Gastroesophageal sphincter (tissue), 4 donors: ENCODE measurements around the gene ARHGAP25. TPM values are rescaled to one million over a fixed set of nuclear protein-coding genes. Genes with fewer than 3 reads are reported as not detected.

Experiments used
- ATAC-seq: fragments of 150-250 bp; one replicate; pipeline ENCODE4 v1.9.1; 2016; ENCODE audit warnings: mild to moderate bottlenecking, moderate library complexity
- H3K27ac ChIP-seq, 4 donors: fragments of 200-600 bp; sonication (generic) in 3 of 4; 1 replicate in 3 of 4; 2 replicates in 1 of 4; pipeline ENCODE4 v1.5.1; 2016 to 2019
- H3K27me3 ChIP-seq: fragments of 200-600 bp; sonication (generic); one replicate; pipeline ENCODE4 v1.5.1; 2019
- H3K36me3 ChIP-seq, 2 donors: fragments of 200-600 bp; sonication (generic); one replicate each; pipeline ENCODE4 v1.5.1; 2019; ENCODE audit warnings: control low read depth in 1 of 2
- H3K4me1 ChIP-seq, 3 donors: fragments of 200-600 bp; sonication (generic); 1 replicate in 2 of 3; 2 replicates in 1 of 3; pipeline ENCODE4 v1.5.1; 2016 to 2019; ENCODE audit warnings: control low read depth in 2 of 3
- H3K4me3 ChIP-seq, 2 donors: fragments of 200-600 bp; sonication (generic); one replicate each; pipeline ENCODE4 v1.5.1; 2019; ENCODE audit warnings: mild to moderate bottlenecking in 1 of 2, moderate library complexity in 1 of 2
- H3K9me3 ChIP-seq, 3 donors: fragments of 200-600 bp; sonication (generic); one replicate each; pipeline ENCODE4 v1.5.1; 2017 to 2019; ENCODE audit warnings: control low read depth in 2 of 3
- CTCF ChIP-seq, 4 experiments: fragments of 200-600 bp in 2 of 4; fragments of 450-650 bp in 2 of 4; sonication (generic) in 1 of 4; IDR thresholded peaks; one replicate each; pipeline ENCODE4 v1.5.1; 2017 to 2019; ENCODE audit warnings: antibody characterized with exemption in 4 of 4, mild to moderate bottlenecking in 2 of 4, moderate library complexity in 2 of 4
- EP300 ChIP-seq: sonication (generic); formaldehyde crosslinking; IDR thresholded peaks from one replicate; pipeline ENCODE4 v1.6.1; 2017; ENCODE audit warnings: antibody characterized with exemption, mild to moderate bottlenecking
- POLR2A ChIP-seq, 2 donors: fragments of 450-650 bp; IDR thresholded peaks; one replicate each; pipeline ENCODE4 v1.6.1; 2017; ENCODE audit warnings: antibody characterized with exemption in 2 of 2, mild to moderate bottlenecking in 2 of 2, moderate library complexity in 1 of 2
- POLR2AphosphoS5 ChIP-seq: sonication (generic); formaldehyde crosslinking; IDR thresholded peaks from one replicate; pipeline ENCODE4 v1.6.1; 2017; ENCODE audit warnings: antibody characterized with exemption
- WGBS, 2 donors: methylation state at CpG; one replicate each; pipeline ENCODE4 v1.1.5; 2018; ENCODE audit warnings: low coverage in 1 of 2; 5-methylcytosine and 5-hydroxymethylcytosine counted together
- total RNA-seq, 4 donors: library from RNA; depleted of rRNA; stranded (reverse); fragments of >200 nt; gene quantifications; one replicate each; pipeline ENCODE4 v1.1.0, GENCODE V29; 2016

Gene ARHGAP25
- total RNA-seq, 4 donors from 2014 or later, result 2.2 to 7.3 (median 4.4) TPM

DNA sequence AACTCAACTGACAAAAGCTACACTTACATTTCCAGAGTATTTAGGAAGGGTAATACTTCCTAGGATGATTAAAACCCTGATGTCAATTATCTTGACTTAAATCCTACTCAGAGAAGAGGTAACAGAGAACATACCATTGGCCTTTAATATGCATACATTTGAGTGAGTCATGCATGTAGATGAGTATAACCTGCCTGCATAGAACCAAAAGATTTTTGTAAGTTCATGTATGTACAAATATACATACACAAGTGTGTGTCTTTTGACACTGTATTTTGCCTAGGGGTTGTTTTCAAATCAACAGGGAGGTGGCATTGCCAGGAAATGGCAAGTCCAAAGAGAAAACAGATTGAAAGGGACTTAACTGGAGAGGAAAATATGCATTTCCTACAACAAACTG, 130.5 kb downstream of the ARHGAP25 start:
- TF ChIP-seq POLR2A (IDR thresholded peaks at IDR 0.05) (no peak), CTCF (IDR thresholded peaks at IDR 0.05) (no peak), POLR2AphosphoS5 (no peak), EP300 (no peak)
- Histone ChIP-seq H3K27ac (no peak overlapping the region), H3K36me3 (no peaks in the 10 kb centered on the region), H3K9me3 (no peaks in the 10 kb centered on the region), H3K4me3 (no peak overlapping the region), H3K4me1 (no peaks in the 10 kb centered on the region), H3K27me3 (no peaks in the 10 kb centered on the region)
- no peak for ATAC-seq

GRCh38 chr2:68870215-68870614, 135.6 kb downstream of the ARHGAP25 start:
- Histone ChIP-seq H3K27me3 (no peaks in the 10 kb centered on the region), H3K4me3 (no peak overlapping the region), H3K27ac (no peak overlapping the region), H3K36me3 (no peaks in the 10 kb centered on the region), H3K4me1 (no peaks in the 10 kb centered on the region), H3K9me3 (no peaks in the 10 kb centered on the region)
- 38 to 61% methylated on average over 2 of the region's 2 CpGs for WGBS, 2 donors
- no peak for ATAC-seq
- no peak for TF ChIP-seq EP300
- no peak for TF ChIP-seq CTCF (IDR thresholded peaks at IDR 0.05)
- TF ChIP-seq POLR2AphosphoS5, result no peak
- no peak for TF ChIP-seq POLR2A (IDR thresholded peaks at IDR 0.05)

DNA sequence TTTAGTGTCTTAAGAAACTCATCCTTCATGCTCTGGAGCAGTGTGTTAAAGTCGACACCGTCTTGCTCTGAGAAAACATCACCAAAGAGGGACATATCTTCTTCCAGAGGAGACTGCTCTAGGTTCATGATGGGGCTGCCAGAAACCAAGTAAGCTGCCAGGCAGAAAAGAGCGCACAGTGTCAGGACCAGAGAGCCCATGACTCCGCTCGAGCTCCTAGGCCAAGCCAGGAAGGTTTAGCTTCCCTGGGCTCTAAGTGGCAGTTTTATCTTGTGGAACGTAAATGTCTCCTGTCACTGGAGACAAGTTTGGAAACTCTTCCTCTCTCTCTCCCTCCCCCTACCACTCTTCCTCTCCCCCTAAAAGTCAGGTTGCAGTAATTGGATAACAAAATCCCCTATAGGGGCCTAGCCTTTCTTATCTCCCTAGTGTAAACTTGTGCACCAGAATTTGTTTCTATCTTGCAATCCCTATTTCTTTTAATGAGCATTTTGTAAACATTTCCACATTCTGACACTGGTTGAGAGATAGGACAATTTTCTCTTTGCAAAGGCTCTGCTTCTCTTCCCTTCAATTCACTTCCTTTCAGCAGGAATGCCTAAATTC, 136.7 kb downstream of the ARHGAP25 start, which contains the start of gene BMP10:
Gene BMP10, minus strand, starts transcription at position 239 of the 606 bp plus-strand sequence. Its CDS starts 39 bp downstream, at position 200.
- Histone ChIP-seq H3K36me3 (no peaks in the 10 kb centered on the region), H3K4me1 (no peaks in the 10 kb centered on the region), H3K4me3 (no peak within 1 kb of the TSS), H3K27me3 (no peaks in the 10 kb centered on the region), H3K9me3 (no peaks in the 10 kb centered on the region), H3K27ac (no peak within 1 kb of the TSS)
- WGBS, 2 donors, result 63% methylated on average over 3 of the region's 6 CpGs; no CpG with 5 or more reads in 1 of the 2 donors
- no peak for ATAC-seq
- no peak for TF ChIP-seq CTCF (IDR thresholded peaks at IDR 0.05)

Other genes starting within 250 kb of the ARHGAP25 start
- under 1 TPM in 2 of 4 donors, not detected in 2; 0.08 to 0.27 TPM for gene PROKR1, start 91.2 kb upstream of the ARHGAP25 start, total RNA-seq
- gene BMP10, start 136.6 kb downstream of the ARHGAP25 start, total RNA-seq, result under 1 TPM in 1 of 4 donors, not detected in 3; 0.19 TPM
- not detected for gene GKN2, start 218.1 kb downstream of the ARHGAP25 start, total RNA-seq
- 1 to 10 TPM in 1 of 4 donors, under 1 TPM in 1, not detected in 2; 0.62 to 4.7 TPM for gene GKN1, start 239.8 kb downstream of the ARHGAP25 start, total RNA-seq